ENCODE data around the gene RUNDC3A.
"Not testable (repeated sequence)": the region's sequence is repeated elsewhere in the genome, so short reads cannot be mapped to it uniquely, and the experiment has no call there.

RUNDC3A gene

DNA sequence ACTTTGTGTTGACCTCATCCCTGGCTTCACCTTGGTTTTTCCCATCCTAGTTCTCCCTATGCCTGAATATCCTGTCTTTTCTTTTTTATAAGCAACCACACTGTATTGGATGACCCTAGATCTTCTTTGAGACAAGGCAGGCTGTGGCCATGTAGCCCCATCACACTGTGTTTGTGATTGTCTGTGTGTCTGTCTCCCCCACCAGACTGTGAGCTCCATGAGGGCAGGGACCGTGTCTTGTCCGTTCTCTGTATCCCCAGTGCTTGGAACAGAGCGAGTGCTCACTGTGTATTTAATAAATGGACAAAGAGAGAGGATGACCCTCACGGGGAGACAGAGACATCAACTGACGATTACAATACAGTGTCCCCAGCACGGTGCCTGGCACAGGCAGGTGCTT is 9.1 kb downstream of the RUNDC3A start:
- no peak for DNase-seq (ENCODE audit: insufficient read length, low spot score)
- no peak for FAIRE-seq

DNA sequence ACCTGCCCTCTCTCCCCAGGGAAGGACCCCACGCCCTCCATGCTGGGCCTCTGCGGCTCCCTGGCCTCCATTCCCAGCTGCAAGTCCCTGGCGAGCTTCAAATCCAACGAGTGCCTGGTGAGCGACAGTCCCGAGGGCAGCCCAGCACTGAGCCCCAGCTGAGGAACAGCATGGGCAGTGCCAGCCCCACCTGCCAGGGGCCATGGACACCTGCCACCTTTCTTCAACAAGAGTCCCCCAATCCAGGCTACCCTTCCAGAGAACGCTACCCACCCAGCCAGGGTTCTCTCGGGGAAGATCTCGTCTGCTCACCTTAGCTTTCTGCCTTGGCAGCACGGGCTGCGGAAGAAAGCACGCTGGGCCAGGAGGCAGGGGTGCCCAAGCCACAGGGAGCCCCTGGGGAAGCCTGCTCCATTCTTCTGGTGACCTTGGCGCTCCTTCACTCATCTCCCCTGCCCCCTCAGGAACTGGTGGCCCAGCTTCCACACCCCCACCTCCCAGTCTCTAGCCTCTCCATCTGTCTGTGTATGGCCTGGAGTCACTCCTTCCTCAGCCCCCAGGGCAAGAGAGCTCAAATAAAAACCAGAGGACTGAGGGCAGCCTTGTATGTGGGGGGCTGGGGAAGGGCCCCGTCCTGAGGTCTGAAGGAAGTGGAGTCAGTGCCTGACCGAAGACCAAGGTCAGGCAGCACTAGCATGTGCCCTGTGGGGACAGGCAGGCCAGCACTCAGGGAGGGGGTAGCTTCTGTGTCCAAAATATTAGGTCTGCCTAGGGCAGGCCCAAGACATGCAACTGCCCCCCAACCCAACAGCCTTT is 9.9 kb downstream of the RUNDC3A start:
- DNase-seq (ENCODE audit: insufficient read length, low spot score) (no peak), FAIRE-seq (no peak)

DNA sequence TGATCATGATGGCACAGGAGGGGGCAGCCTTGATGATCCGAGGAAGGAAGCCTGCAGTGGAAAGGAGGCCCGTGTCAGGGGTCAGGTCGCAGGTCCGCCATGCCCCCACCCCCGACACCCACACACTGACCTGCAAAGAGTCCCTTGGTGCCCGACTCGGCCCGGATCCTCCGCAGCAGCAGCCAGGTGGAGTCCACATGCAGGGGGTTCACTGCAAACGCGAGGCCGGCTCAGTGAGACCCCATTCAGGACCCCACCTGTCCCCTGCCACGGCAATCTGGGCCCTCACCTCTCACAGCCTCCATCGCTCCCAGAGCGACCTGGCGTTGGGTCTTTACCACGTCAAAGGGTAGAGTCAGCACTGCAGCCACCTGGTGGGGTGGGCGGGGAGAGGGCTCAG is 11.7 kb downstream of the RUNDC3A start:
- no peak for DNase-seq (ENCODE audit: insufficient read length, low spot score)
- FAIRE-seq: no peak

DNA sequence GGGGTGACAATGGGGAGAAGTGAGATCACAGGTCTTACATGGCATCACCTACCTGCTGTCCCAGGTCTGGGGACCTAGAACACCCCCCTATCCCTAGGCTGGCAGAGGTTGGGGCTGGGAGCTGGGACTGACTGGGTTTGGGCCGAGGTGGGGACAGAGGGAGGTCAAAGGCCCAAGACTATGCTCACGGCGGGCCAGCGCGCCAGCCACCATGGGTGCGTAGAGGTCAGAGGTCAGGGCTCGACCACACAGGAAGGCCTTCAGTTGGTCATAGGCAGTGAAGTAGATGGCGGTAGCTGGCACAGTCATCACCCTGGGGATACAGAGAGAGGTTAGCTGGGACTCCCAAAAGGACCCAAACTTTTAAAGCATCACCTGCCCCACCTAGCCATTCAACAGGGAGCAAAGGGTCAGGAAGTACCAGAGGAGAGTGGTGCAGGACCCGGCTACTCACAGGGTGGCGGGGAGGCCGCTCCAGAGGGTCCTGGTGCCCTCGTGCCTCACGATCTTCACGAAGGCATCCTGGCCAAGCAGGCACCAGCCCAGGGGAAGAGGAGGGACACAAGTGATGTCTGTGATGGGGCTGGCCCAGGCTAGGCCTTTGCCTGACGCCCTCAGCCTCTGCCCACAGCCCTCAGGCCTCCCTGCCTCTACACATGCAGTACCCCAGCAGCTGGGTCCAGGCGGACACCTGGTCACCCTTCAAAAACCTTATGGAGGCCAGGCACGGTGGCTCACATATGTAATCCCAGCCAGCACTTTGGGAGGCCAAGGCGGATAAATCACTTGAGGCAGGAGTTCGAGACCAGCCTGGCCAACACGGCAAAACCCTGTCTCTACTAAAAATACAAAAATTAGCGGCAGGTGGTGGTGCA is 13.1 kb downstream of the RUNDC3A start:
- DNase-seq (ENCODE audit: insufficient read length, low spot score) (no peak), FAIRE-seq (no peak)

DNA sequence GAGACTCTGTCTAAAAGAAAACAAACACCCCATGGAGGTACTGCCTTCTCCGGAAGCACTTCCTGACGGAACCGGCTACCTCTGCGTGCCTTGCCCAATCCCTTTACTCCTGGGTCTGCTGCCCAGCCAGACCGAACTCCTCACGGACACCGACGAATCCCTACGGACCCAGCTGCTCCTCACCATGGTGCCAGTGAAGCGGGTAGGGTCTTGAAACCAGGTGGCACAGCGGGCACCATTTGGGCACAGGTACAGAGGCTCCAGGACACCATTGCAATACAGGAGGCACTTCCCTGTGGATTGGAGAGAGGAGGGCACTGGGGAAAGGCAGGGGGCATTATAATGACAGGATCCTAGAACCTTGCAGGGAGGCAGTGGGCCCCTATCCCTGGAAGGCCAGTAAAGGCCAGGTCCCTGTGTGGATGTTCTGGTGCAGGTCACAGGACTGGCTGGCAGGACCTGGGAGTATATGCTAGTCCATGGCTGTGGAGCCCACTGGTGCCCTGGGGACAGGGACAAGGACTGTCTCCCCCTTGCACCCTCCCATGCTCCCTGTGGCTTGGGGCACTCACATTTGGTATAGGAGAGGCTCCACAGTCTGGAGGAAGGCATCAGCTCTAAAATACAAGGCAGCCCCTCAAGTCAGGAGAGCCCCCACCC is 14.0 kb downstream of the RUNDC3A start:
- FAIRE-seq (no peak), DNase-seq (ENCODE audit: insufficient read length, low spot score) (no peak)

DNA sequence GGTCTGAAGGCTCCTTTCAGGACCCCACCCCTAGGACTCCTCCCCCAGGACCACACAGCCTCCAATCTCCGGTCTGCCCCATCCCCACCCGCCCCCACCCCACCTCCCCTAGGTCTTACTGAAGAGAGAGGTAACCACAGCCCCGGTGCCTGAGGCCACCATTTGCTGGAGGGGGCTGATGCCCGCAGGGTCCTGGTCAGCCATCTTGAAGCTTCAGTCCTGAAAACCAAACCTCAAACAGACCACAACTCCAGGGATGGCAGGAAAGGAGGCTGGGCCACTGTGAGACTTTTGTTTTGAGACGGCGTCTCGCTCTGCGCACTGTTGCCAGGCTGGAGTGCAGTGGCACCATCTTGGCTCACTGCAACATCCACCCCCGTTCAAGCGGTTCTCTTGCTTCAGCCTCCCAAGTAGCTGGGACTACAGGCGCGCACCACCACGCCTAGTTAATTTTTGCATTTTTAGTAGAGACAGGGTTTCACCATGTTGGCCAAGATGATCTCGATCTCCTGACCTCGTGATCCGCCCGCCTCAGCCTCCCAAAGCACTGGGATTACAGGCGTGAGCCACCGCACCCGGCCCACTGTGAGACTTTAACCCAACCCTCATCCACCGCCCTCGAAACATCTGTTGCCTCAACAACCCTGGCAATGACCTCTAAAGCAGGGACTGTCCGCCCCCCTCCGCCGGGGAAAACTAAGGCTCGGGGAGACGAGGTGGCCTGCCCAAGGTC is 15.1 kb downstream of the RUNDC3A start:
- FAIRE-seq (no peak), DNase-seq (ENCODE audit: insufficient read length, low spot score) (no peak)

DNA sequence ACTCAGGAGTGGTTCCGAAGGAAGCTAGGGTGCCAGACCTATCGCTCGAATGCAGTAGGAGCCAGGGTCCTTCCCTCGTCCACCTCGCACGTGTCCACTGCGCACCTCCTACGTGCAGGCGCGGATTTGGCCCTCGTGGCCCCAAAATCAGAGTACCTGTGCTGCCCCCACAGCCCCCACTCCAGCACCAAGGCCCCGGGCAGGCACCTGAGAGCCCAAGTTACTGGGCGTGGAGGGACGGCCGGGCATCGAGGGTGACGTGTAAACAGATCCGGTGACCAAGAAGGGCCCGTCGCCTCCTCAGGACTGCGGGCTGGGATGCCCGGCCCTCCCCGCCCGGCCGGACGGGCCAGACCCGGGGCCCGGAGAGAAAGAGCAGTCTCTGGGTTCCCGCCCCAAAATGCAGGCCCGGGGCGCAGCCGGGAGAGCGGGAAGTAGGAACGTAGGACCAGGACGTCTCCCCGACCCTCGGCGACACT is 15.7 kb downstream of the RUNDC3A start:
- FAIRE-seq: no peak
- no peak for DNase-seq (ENCODE audit: insufficient read length, low spot score)

DNA sequence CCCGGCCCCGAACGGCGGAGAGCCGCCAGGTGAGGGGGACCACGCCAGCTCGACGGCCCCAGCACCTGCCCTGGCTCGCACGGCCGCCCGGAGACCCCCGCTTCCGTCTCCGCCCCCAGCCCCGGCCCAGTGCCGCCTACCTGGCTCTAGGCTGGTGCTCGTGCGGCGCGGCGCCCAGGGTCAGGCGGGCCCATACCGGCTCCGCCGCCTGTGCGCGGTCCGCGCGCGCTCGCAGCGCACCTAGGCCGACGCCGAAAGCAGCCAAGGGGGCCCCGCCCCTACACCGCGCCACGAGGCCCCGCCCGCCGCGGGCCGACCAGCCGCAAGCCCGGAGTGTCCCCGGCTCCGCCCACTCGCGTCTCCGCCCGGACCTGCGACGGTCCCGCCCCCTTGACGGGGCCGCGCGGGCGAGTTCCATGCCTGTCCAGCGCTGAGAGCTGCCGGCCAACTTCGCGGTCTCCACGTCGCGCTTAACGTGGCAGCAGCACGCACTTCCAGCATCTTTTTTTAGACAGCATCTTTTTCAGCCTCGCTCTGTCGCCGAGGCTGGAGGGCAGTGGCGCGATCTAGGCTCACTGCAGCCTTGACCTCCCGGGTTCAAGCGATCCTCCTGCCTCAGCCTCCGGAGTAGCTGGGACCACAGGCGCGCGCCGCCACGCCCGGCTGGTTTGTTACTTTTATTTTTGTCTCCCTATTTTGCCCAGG is 16.3 kb downstream of the RUNDC3A start, which contains the start of gene SLC25A39:
TSS of gene SLC25A39 (minus strand) at position 253 of the 705 bp plus-strand sequence. CDS start 1,261 bp downstream, outside the sequence.
- peak; percentile 72 for FAIRE-seq

DNA sequence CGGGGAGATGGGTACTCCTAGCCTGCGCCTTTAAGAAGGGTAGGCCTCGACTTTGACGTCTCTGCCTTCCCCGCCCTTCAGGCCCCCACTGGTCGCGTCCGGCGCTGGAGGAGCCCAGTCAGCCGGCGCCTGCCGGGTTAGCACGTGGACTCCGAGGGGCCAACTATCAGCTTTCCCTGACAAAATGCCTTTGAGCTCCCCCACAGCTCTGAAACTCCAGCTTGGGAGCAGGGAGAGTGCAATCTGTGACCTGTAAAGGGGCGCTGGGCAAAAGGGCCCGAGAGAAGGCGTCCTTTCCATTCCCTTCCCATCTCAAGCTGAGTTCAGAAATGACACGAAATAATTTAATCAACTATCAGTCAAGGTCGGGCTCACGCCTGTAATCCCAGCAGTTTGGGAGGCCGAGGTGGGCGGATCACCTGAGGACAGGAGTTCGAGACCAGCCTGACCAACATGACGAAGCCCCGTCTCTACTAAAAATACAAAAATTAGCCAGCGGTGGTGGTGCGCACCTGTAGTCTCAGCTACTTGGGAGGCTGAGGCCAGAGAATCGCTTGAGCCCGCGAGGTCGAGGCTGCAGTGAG is 18.6 kb downstream of the RUNDC3A start:
- peak; percentile 45 for FAIRE-seq
- DNase-seq (ENCODE audit: insufficient read length, low spot score): peak; percentile 92

More for the DNA sequence above, 16.3 kb downstream of the RUNDC3A start, which contains the start of gene SLC25A39:
- DNase-seq (ENCODE audit: insufficient read length, low spot score): peak; percentile 82

DNA sequence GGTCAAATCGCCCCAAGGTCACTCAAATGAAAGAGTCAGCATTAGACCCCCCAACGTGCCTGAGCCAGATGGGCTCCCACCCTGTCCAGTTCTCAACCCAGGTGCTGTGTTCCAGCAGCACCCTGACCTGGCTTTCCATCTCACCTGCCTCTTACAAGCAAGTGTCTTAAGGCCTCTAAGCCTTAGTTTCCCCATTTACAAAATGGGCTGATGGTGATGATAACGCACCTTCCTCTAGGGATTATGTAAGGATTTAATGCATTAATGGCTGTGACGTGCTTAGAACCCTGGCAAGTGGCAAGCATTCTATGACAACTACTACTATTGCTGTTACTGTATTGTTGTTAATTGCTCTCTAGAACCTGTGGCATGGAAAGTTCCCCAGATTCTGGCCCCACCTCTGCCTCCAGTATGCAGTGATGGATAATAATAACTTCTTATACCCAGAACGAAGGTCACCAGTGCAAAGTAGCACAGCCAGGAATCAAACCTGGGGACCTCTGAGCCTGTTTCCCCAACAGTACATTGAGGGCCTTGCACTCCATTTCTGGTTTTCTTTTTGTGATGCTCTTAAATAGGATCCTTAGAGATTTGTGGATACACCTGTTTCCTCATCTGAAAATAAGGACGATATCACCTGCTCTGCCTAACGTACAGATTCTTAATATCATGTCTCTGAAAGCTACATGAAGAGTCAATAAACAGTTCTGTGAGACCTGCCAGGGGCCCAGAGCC is 19.5 kb downstream of the RUNDC3A start:
- DNase-seq (ENCODE audit: insufficient read length, low spot score) (no peak), FAIRE-seq (no peak)

DNA sequence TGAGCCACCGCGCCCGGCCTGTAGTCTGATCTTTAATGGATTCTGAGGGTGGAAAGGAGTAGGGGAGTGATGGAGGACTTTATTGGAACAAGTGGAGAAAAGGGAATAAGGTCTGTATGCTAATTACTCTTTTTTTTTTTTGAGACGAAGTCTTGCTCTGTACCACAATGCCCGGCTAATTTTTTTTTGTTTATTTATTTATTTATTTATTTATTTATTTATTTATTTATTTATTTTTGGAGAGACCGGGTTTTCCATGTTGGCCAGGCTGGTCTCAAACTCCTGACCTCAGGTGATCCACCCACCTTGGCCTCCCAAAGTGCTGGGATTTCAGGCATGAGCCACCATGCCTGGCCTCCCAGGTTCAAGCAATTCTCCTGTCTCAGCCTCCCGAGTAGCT is 21.1 kb downstream of the RUNDC3A start:
- DNase-seq (ENCODE audit: insufficient read length, low spot score); FAIRE-seq: not testable (repeated sequence)

DNA sequence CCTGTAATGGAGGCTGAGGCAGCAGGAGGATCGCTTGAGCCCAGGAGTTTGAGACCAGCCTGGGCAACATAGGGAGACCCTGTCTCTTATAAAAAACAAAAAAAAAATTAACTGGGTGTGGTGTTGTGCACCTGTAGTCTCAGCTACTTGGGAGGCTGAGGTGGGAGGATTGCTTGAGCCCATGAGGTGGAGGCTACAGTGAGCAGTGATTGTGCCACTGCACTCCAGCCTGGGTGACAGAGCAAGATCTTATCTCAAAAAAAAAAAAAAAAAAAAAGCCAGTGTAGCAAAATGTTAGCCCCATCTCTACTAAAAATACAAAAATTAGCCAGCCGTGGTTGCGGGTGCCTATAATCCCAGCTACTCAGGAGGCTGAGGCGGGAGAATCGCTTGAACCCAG is 21.9 kb downstream of the RUNDC3A start:
- FAIRE-seq; DNase-seq (ENCODE audit: insufficient read length, low spot score): not testable (repeated sequence)

DNA sequence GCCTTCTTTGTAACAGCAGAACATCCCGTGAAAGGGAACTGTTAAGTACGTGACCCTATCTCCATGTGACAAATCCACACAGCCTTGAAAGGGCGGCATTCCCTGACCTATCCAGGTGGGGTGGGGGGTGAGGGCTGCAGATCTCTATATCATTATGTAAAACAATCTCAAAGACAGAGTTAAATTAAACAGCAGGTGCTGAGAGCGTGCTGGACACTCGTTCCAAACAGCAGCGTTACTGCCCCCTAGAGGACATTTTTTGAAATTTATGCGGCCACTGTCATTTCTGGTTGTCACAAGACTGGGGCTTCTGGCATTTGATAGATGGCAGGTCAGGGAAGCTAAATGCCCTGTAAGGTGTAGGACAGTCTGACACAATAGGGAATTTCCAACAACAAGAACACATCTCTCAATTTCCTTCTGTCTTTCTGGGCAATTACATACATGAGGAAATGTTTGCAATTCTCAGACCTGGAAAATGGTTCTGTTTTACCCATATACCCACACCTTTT is 22.9 kb downstream of the RUNDC3A start:
- peak; percentile 68 for DNase-seq (ENCODE audit: insufficient read length, low spot score)
- FAIRE-seq: peak; percentile 94

DNA sequence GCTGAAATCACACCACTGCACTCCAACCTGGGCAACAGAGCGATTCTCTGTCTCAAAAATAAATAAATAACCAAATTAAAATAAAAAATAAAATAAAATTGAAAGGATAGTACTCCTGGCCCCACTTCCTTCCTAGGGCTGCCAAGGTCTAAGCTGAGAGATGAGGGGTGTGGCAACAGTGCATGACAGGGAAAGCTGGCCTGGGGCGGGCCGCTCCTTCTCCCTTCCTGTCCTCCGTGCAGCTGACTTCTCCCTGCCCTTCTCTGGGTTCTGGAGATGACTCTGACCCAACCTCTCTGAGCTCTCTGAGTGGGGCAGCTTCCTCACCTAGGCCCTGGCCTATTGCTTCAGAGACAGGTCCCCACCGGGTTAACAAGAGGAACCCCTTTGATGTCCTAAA is 25.0 kb downstream of the RUNDC3A start:
- DNase-seq (ENCODE audit: insufficient read length, low spot score): no peak
- no peak for FAIRE-seq

DNA sequence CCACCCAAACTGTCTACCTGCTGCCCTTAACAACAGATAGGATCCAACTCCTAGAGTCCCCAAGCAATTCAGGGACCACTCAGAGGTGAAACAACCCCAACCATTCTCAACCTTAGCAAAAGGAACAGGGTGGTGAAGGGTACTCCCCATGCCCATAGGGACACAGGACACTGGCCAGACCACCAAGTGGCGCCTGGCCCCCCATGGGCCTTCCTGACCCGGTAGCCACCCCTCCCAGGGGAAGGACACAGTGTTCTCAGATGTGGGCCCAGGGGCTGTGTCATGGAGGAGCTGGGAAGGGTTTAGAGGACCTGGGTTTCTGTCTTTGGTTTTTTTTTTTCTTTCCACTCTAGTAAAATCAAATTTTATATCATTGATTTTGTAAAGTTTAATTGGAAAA is 25.9 kb downstream of the RUNDC3A start:
- DNase-seq (ENCODE audit: insufficient read length, low spot score): no peak
- no peak for FAIRE-seq

DNA sequence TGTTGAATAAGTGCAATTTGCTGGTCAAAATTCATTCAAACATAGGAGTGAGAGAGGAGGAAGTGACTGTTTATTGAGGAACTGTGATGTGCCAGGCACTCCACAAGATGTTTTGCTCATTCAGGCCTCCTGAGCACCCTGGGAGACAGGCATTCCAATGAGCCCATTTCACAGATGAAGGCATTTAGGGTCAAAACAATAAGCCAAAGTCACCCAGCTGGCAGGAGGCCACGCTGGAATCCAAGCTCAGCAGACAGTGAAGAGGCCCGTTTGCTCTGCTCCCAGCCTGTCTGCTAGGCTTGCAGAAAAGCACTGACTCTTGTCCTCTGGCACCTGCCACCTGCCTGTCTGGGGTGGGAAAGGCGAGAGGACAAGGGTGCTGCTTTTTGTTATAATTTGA is 26.3 kb downstream of the RUNDC3A start:
- no peak for FAIRE-seq

DNA sequence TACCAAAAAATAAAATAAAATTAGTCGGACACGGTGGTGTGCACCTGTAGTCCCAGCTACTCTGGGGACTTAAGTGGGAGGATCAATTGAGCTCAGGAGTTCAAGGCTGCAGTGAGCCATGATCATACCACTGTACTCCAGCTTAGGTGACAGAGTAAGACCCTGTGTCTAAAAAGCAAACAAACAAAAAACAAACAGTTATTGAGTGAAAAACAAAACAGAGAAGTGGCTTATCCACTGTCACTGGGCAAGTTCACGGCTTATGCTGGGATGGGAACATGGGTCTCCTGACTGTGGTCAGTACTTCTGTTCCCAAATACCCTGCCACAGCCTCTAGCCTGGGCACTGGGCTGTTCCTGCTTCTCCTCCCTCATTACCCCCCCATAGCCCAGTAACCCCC is 27.2 kb downstream of the RUNDC3A start:
- no peak for FAIRE-seq

More for the DNA sequence above, 26.3 kb downstream of the RUNDC3A start:
- no peak for DNase-seq (ENCODE audit: insufficient read length, low spot score)

DNA sequence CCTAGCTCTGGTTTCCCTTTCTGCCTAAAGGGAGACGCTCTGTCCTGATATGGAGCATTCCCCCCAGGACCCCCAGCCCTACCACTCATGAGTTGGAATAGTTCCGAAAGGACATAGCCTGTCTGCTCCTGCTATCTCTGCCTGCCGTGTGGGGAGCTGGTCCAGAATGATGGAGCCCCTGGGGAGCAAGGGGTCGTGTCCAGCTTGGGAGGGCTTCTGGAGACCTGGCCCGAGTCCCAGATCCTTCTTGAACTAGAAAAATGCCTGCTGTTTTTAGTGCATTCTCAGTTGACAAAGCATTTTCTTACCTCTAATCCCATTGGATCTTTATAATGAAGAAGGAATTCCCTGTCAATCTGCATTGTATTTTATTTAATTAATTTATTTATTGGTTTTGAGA is 27.6 kb downstream of the RUNDC3A start:
- FAIRE-seq (no peak), DNase-seq (ENCODE audit: insufficient read length, low spot score) (no peak)

More for the DNA sequence above, 27.2 kb downstream of the RUNDC3A start:
- no peak for DNase-seq (ENCODE audit: insufficient read length, low spot score)

Data from GM19239 (cell line).